Neural cell (in vitro differentiated cells): Measurements from ENCODE around the gene SIGLEC10. TPM values are rescaled to one million over a fixed set of nuclear protein-coding genes. Genes with fewer than 3 reads are reported as not detected.

Experiments used
- H2AFZ ChIP-seq: fragments of 200-600, 300-800 bp; sonication (generic), shearing (Covaris generic); 2 replicates; pipeline ENCODE4 v1.6.0; 2014; ENCODE audit warnings: low read depth, mild to moderate bottlenecking, antibody characterized with exemption, low read length, moderate library complexity
- H3F3A ChIP-seq: fragments of 200-600 bp; shearing (Covaris generic); 2 replicates; pipeline ENCODE4 v1.6.1; 2016; ENCODE audit warnings: mild to moderate bottlenecking, moderate library complexity, mixed read lengths, antibody characterized with exemption, low read length; ENCODE audit not compliant: insufficient read depth, poor library complexity, severe bottlenecking
- H3K27ac ChIP-seq: fragments of 200-600, 300-800 bp; sonication (generic), shearing (Covaris generic); 2 replicates; pipeline ENCODE4 v1.5.1; 2014; ENCODE audit warnings: mild to moderate bottlenecking, low read length, moderate library complexity
- H3K27me3 ChIP-seq: fragments of 300-800, 200-600 bp; sonication (generic), shearing (Covaris generic); 2 replicates; pipeline ENCODE4 v1.6.0; 2014; ENCODE audit warnings: mild to moderate bottlenecking, low read depth, low read length, moderate library complexity; ENCODE audit not compliant: insufficient read depth
- H3K36me3 ChIP-seq: fragments of 300-800, 200-600 bp; sonication (generic), shearing (Covaris generic); 2 replicates; pipeline ENCODE4 v1.5.1; 2014; ENCODE audit warnings: mild to moderate bottlenecking, antibody characterized with exemption, low read length, moderate library complexity; ENCODE audit not compliant: insufficient read depth
- H3K4me2 ChIP-seq: fragments of 300-800, 200-600 bp; sonication (generic), shearing (Covaris generic); 2 replicates; pipeline ENCODE4 v1.6.0; 2014; ENCODE audit warnings: mild to moderate bottlenecking, low read length
- H3K4me3 ChIP-seq: fragments of 300-800, 200-600 bp; sonication (generic), shearing (Covaris generic); 2 replicates; pipeline ENCODE4 v1.5.1; 2014; ENCODE audit warnings: mild to moderate bottlenecking, low read length, moderate library complexity
- H3K79me2 ChIP-seq: fragments of 200-600 bp; shearing (Covaris generic); replicated peaks from 2 replicates; pipeline ENCODE4 v1.6.0; 2014; ENCODE audit warnings: mild to moderate bottlenecking, low read length, moderate library complexity; ENCODE audit not compliant: insufficient read depth
- H3K9ac ChIP-seq: fragments of 300-800, 200-600 bp; sonication (generic), shearing (Covaris generic); 2 replicates; pipeline ENCODE4 v1.6.1; 2016; ENCODE audit warnings: mild to moderate bottlenecking, low read length, mixed read lengths
- H3K9me2 ChIP-seq: fragments of 200-600 bp; shearing (Covaris generic); 2 replicates; pipeline ENCODE4 v1.6.1; 2016; ENCODE audit warnings: mild to moderate bottlenecking, low read length, mixed read lengths; ENCODE audit not compliant: insufficient read depth
- H3K9me3 ChIP-seq: fragments of 200-600, 300-800 bp; sonication (generic), shearing (Covaris generic); 2 replicates; pipeline ENCODE4 v1.6.1; 2016; ENCODE audit warnings: mild to moderate bottlenecking, mixed run types, low read length, moderate library complexity, mixed read lengths
- H4K20me1 ChIP-seq: fragments of 200-600 bp; shearing (Covaris generic); 2 replicates; pipeline ENCODE4 v1.6.1; 2016; ENCODE audit warnings: mild to moderate bottlenecking, mixed run types; ENCODE audit not compliant: insufficient read depth
- EP300 ChIP-seq: fragments of 450-650 bp; conservative IDR thresholded peaks from 2 replicates; pipeline ENCODE4 v1.6.1; 2014; ENCODE audit warnings: antibody characterized with exemption, mild to moderate bottlenecking, moderate library complexity; ENCODE audit not compliant: poor library complexity, severe bottlenecking
- EZH2 ChIP-seq: fragments of 200-600, 300-800 bp; shearing (Covaris generic), sonication (generic); IDR thresholded peaks from 2 replicates; pipeline ENCODE4 v1.6.1; 2014; ENCODE audit warnings: antibody characterized with exemption, low read length, borderline replicate concordance, mild to moderate bottlenecking; ENCODE audit not compliant: insufficient read depth, poor library complexity, severe bottlenecking
- MXI1 ChIP-seq: fragments of 450-650 bp; conservative IDR thresholded peaks from 2 replicates; pipeline ENCODE4 v1.6.1; 2014; ENCODE audit warnings: antibody characterized with exemption, mild to moderate bottlenecking; ENCODE audit not compliant: poor library complexity, severe bottlenecking
- POLR2AphosphoS5 ChIP-seq: IDR thresholded peaks from 2 replicates; pipeline ENCODE4 v1.6.1; 2012
- RAD21 ChIP-seq: fragments of 450-650 bp; conservative IDR thresholded peaks from 2 replicates; pipeline ENCODE4 v1.6.1; 2014; ENCODE audit warnings: antibody characterized with exemption, mild to moderate bottlenecking, moderate library complexity
- SMC3 ChIP-seq: fragments of 450-650 bp; conservative IDR thresholded peaks from 2 replicates; pipeline ENCODE4 v1.6.1; 2014; ENCODE audit warnings: antibody characterized with exemption, mild to moderate bottlenecking, moderate library complexity; ENCODE audit not compliant: poor library complexity
- TAF1 ChIP-seq: IDR thresholded peaks from 2 replicates; pipeline ENCODE4 v1.6.1; 2012; ENCODE audit warnings: low read depth
- polyA plus RNA-seq: library from polyadenylated mRNA; depleted of rRNA; stranded (reverse); fragments of >200 nt; gene quantifications from 2 replicates; pipeline ENCODE4 v1.2.3, GENCODE V29; 2014
- TF ChIP-seq, protein P1 (sequence below): IDR thresholded peaks from 2 replicates; pipeline ENCODE4 v1.6.1; 2012; ENCODE audit warnings: borderline replicate concordance
- TF ChIP-seq, protein P2 (sequence below): fragments of 450-650 bp; IDR thresholded peaks from 2 replicates; pipeline ENCODE4 v1.5.1; 2014; ENCODE audit warnings: antibody characterized with exemption, mild to moderate bottlenecking, moderate library complexity; ENCODE audit not compliant: poor library complexity, severe bottlenecking

Gene SIGLEC10
- polyA plus RNA-seq, 1 donor from 2014 or later, result not detected

DNA sequence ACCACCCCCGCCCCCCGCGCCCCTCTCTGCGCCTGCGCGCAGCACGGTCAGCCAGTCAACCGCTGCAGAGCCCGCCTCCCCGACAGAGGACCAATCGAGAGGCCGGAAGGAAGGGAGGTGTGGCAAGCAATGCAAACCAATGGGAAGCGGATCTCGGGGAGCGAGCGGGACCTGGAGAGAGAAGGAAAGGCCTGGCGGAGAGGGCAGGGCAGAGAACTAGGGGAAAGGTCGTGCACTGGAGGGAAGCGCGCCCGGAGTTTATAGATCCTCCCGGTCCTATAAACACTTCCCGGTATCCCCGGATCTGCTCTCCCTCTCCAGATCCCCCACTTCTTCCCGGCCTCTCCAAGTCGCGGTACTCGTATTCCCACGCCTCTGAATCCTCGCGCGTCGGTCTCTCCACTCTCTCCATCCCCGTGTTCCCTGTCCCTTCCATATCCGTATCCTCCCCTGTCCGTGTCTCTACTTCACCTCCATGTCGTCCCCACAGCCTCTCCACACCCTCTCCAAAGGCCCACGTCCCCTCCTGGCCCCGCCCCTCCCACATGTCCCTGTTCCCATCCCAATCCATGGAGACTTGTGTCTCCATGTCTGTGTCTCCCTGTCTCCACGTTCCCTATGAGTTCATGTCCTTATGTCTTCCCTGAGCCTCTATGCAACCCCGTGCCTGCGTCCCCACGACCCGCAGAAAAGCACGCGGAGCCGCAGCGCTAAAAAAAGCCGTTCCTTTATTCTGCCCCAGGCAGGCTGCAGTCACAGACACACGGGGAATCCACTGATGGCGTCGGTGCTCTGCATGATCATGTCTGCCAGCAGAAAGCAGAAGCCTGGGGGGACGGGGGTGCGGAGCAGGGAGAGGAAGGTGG, 50.8 kb downstream of the SIGLEC10 start:
- Histone ChIP-seq H2AFZ (peak overlapping the region; percentile 93), H4K20me1 (no peaks in the 10 kb centered on the region)

DNA sequence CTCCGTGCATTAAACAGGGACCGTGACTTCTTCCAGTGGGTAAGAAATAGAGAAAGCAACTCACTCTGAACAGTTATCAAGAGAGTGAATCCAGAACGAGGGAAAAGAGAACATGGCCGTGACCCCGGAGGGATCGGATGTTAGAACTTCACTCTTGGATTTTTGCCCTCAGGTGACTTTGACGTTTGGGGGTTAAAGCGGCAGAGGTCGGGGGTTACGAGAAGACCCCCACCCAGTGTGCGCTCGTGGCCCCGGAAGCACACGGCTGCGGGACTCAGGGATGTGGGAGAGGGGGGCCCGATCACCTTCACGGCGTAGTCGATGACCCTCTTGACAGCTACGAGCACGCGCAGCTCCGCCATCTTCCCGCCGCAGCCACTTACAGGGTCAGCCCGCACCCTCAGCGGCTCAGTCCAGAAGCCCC, 51.5 kb downstream of the SIGLEC10 start, which contains the start of gene ETFB:
Gene ETFB (minus strand): TSS at position 424 of the 424 bp plus-strand sequence. CDS start 62 bp downstream, at position 362.
- Histone ChIP-seq H3K27ac (peak within 1 kb of the TSS; percentile 66), H3K9me3 (no peaks in the 10 kb centered on the region), H3K9me2 (no peaks in the 10 kb centered on the region), H3K4me3 (peak within 1 kb of the TSS; percentile 85), H4K20me1 (no peaks in the 10 kb centered on the region), H3K27me3 (no peaks in the 10 kb centered on the region), H3K4me2 (peak within 1 kb of the TSS; percentile 98), H3F3A (peaks cover 5% of the 10 kb centered on the region), H2AFZ (peak within 1 kb of the TSS; percentile 93), H3K9ac (peak within 1 kb of the TSS; percentile 83), H3K79me2 (no peaks in the 10 kb centered on the region), H3K36me3 (no peaks in the 10 kb centered on the region)
- TF ChIP-seq EP300 (no peak), TAF1 (peak; percentile 69)

More for the DNA sequence above, 50.8 kb downstream of the SIGLEC10 start:
- TF ChIP-seq, protein P1, sequence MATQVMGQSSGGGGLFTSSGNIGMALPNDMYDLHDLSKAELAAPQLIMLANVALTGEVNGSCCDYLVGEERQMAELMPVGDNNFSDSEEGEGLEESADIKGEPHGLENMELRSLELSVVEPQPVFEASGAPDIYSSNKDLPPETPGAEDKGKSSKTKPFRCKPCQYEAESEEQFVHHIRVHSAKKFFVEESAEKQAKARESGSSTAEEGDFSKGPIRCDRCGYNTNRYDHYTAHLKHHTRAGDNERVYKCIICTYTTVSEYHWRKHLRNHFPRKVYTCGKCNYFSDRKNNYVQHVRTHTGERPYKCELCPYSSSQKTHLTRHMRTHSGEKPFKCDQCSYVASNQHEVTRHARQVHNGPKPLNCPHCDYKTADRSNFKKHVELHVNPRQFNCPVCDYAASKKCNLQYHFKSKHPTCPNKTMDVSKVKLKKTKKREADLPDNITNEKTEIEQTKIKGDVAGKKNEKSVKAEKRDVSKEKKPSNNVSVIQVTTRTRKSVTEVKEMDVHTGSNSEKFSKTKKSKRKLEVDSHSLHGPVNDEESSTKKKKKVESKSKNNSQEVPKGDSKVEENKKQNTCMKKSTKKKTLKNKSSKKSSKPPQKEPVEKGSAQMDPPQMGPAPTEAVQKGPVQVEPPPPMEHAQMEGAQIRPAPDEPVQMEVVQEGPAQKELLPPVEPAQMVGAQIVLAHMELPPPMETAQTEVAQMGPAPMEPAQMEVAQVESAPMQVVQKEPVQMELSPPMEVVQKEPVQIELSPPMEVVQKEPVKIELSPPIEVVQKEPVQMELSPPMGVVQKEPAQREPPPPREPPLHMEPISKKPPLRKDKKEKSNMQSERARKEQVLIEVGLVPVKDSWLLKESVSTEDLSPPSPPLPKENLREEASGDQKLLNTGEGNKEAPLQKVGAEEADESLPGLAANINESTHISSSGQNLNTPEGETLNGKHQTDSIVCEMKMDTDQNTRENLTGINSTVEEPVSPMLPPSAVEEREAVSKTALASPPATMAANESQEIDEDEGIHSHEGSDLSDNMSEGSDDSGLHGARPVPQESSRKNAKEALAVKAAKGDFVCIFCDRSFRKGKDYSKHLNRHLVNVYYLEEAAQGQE, result peak; percentile 20
- no peak for TF ChIP-seq TAF1
- peak; percentile 93 for TF ChIP-seq POLR2AphosphoS5
- TF ChIP-seq RAD21, result no peak
- no peak for TF ChIP-seq EP300
- TF ChIP-seq, protein P2, sequence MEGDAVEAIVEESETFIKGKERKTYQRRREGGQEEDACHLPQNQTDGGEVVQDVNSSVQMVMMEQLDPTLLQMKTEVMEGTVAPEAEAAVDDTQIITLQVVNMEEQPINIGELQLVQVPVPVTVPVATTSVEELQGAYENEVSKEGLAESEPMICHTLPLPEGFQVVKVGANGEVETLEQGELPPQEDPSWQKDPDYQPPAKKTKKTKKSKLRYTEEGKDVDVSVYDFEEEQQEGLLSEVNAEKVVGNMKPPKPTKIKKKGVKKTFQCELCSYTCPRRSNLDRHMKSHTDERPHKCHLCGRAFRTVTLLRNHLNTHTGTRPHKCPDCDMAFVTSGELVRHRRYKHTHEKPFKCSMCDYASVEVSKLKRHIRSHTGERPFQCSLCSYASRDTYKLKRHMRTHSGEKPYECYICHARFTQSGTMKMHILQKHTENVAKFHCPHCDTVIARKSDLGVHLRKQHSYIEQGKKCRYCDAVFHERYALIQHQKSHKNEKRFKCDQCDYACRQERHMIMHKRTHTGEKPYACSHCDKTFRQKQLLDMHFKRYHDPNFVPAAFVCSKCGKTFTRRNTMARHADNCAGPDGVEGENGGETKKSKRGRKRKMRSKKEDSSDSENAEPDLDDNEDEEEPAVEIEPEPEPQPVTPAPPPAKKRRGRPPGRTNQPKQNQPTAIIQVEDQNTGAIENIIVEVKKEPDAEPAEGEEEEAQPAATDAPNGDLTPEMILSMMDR, result no peak
- no peak for TF ChIP-seq SMC3
- no peak for TF ChIP-seq EZH2
- peak; percentile 63 for TF ChIP-seq MXI1
- peaks cover 5% of the 10 kb centered on the region for H3F3A ChIP-seq
- H3K4me3 ChIP-seq, result peak overlapping the region; percentile 85
- H3K9ac ChIP-seq, result peak overlapping the region; percentile 83
- no peaks in the 10 kb centered on the region for H3K36me3 ChIP-seq
- no peaks in the 10 kb centered on the region for H3K9me2 ChIP-seq
- no peaks in the 10 kb centered on the region for H3K27me3 ChIP-seq
- H3K4me2 ChIP-seq, result peak overlapping the region; percentile 98
- H3K27ac ChIP-seq, result peak overlapping the region; percentile 66
- no peaks in the 10 kb centered on the region for H3K79me2 ChIP-seq
- no peaks in the 10 kb centered on the region for H3K9me3 ChIP-seq
